HEK293 (cell line): ENCODE measurements around the gene GOLT1A.

ENCODE experiments used
- CTCF ChIA-PET: fragments of 350-600 bp; formaldehyde crosslinking; extraction: SDS; loops from one replicate; lab custom pipeline; 2021; ENCODE audit warnings: antibody characterized with exemption; lab: Yijun Ruan, JAX
- POLR2A ChIA-PET: fragments of 300-600 bp; formaldehyde crosslinking; extraction: SDS; loops from one replicate; lab custom pipeline; 2020; ENCODE audit warnings: antibody characterized with exemption, inconsistent platforms; lab: Yijun Ruan, JAX
- H3K27ac ChIP-seq: fragments of 200-500 bp; sonication (Bioruptor generic); 2 replicates; pipeline ENCODE4 v1.5.1; 2014; ENCODE audit warnings: low read depth, low read length, control low read depth, inconsistent platforms; ENCODE audit errors: extremely low read depth
- H3K36me3 ChIP-seq, 2 experiments: fragments of 200-500 bp in 1 of 2; sonication (Bioruptor generic) in 1 of 2; 1 replicate in 1 of 2; 2 replicates in 1 of 2; pipeline ENCODE4 v1.5.1; 2014 to 2017; ENCODE audit warnings: inconsistent platforms in 2 of 2, low read length in 2 of 2; ENCODE audit not compliant: control insufficient read depth in 2 of 2, insufficient read depth in 1 of 2
- H3K4me1 ChIP-seq: fragments of 200-500 bp; sonication (Bioruptor generic); 2 replicates; pipeline ENCODE4 v1.5.1; 2014; ENCODE audit warnings: mild to moderate bottlenecking, low read length, inconsistent platforms; ENCODE audit not compliant: control insufficient read depth, insufficient read depth
- H3K4me3 ChIP-seq: 2 replicates; pipeline ENCODE4 v1.5.1; 2011; ENCODE audit warnings: low read depth, mild to moderate bottlenecking, control low read depth, low read length, moderate library complexity
- H3K9me3 ChIP-seq: fragments of 200-500 bp; sonication (Bioruptor generic); 2 replicates; pipeline ENCODE4 v1.5.1; 2014; ENCODE audit warnings: low read depth, low read length, inconsistent platforms; ENCODE audit not compliant: control insufficient read depth, insufficient read depth
- EGR2 ChIP-seq: fragments of 450-650 bp; formaldehyde crosslinking; IDR thresholded peaks from 2 replicates; pipeline ENCODE4 v1.5.1; 2016; ENCODE audit warnings: low read depth, missing biosample characterization, missing genetic modification characterization
- FEZF1 ChIP-seq: fragments of 450-650 bp; formaldehyde crosslinking; IDR thresholded peaks from 2 replicates; pipeline ENCODE4 v1.5.1; 2016; ENCODE audit warnings: missing biosample characterization, missing genetic modification characterization
- GLIS2 ChIP-seq: fragments of 450-650 bp; formaldehyde crosslinking; IDR thresholded peaks from 2 replicates; pipeline ENCODE4 v1.5.1; 2016; ENCODE audit warnings: missing biosample characterization, missing genetic modification characterization
- REST ChIP-seq: fragments of 450-650 bp; formaldehyde crosslinking; IDR thresholded peaks from 2 replicates; pipeline ENCODE4 v1.5.1; 2016; ENCODE audit warnings: missing biosample characterization, missing genetic modification characterization
- TRIM28 ChIP-seq: IDR thresholded peaks from 2 replicates; pipeline ENCODE4 v1.6.1; 2011; ENCODE audit warnings: low read length, control low read depth, borderline replicate concordance
- ZBTB7A ChIP-seq: fragments of 450-650 bp; formaldehyde crosslinking; IDR thresholded peaks from 2 replicates; pipeline ENCODE4 v1.5.1; 2016; ENCODE audit warnings: low read depth, missing biosample characterization, missing genetic modification characterization
- ZFHX2 ChIP-seq: fragments of 450-650 bp; formaldehyde crosslinking; conservative IDR thresholded peaks from 2 replicates; pipeline ENCODE4 v1.5.1; 2016; ENCODE audit warnings: missing biosample characterization, missing genetic modification characterization
- ZNF133 ChIP-seq: fragments of 450-650 bp; formaldehyde crosslinking; IDR thresholded peaks from 2 replicates; pipeline ENCODE4 v1.5.1; 2016; ENCODE audit warnings: missing biosample characterization, missing genetic modification characterization
- ZNF169 ChIP-seq: fragments of 450-650 bp; formaldehyde crosslinking; IDR thresholded peaks from 2 replicates; pipeline ENCODE4 v1.5.1; 2016; ENCODE audit warnings: missing biosample characterization, missing genetic modification characterization
- ZNF18 ChIP-seq: fragments of 450-650 bp; formaldehyde crosslinking; IDR thresholded peaks from 2 replicates; pipeline ENCODE4 v1.5.1; 2016; ENCODE audit warnings: missing biosample characterization, missing genetic modification characterization
- ZNF362 ChIP-seq: fragments of 450-650 bp; formaldehyde crosslinking; IDR thresholded peaks from 2 replicates; pipeline ENCODE4 v1.5.1; 2016; ENCODE audit warnings: missing biosample characterization, missing genetic modification characterization
- ZNF416 ChIP-seq: fragments of 450-650 bp; formaldehyde crosslinking; IDR thresholded peaks from 2 replicates; pipeline ENCODE4 v1.5.1; 2016; ENCODE audit warnings: missing biosample characterization, missing genetic modification characterization
- ZNF571 ChIP-seq: fragments of 450-650 bp; formaldehyde crosslinking; IDR thresholded peaks from 2 replicates; pipeline ENCODE4 v1.5.0; 2017; ENCODE audit warnings: missing biosample characterization, missing genetic modification characterization
- ZNF629 ChIP-seq: fragments of 450-650 bp; formaldehyde crosslinking; IDR thresholded peaks from 2 replicates; pipeline ENCODE4 v1.5.1; 2017; ENCODE audit warnings: missing biosample characterization, missing genetic modification characterization
- ZNF660 ChIP-seq: fragments of 450-650 bp; IDR thresholded peaks from 2 replicates; pipeline ENCODE4 v1.5.1; 2018; ENCODE audit warnings: missing biosample characterization, mild to moderate bottlenecking, missing genetic modification characterization
- ZNF677 ChIP-seq: fragments of 450-650 bp; IDR thresholded peaks from 2 replicates; pipeline ENCODE4 v1.5.0; 2018; ENCODE audit warnings: missing biosample characterization, mild to moderate bottlenecking, missing genetic modification characterization, moderate library complexity
- ZNF785 ChIP-seq: fragments of 450-650 bp; formaldehyde crosslinking; IDR thresholded peaks from 2 replicates; pipeline ENCODE4 v1.5.1; 2016; ENCODE audit warnings: missing biosample characterization, missing genetic modification characterization
- ZNF792 ChIP-seq: fragments of 450-650 bp; formaldehyde crosslinking; IDR thresholded peaks from 2 replicates; pipeline ENCODE4 v1.5.1; 2016; ENCODE audit warnings: missing biosample characterization, missing genetic modification characterization
- ZNF830 ChIP-seq: fragments of 450-650 bp; IDR thresholded peaks from 2 replicates; pipeline ENCODE4 v1.5.0; 2018; ENCODE audit warnings: missing biosample characterization, missing genetic modification characterization, low read depth, mild to moderate bottlenecking, moderate library complexity
- TF ChIP-seq, protein P1 (sequence below): fragments of 450-650 bp; formaldehyde crosslinking; IDR thresholded peaks from 2 replicates; pipeline ENCODE4 v1.5.1; 2016; ENCODE audit warnings: missing biosample characterization, missing genetic modification characterization, borderline replicate concordance
- TF ChIP-seq, protein P2 (sequence below): fragments of 450-650 bp; formaldehyde crosslinking; IDR thresholded peaks from 2 replicates; pipeline ENCODE4 v1.5.1; 2016; ENCODE audit warnings: missing biosample characterization, missing genetic modification characterization

GOLT1A gene

GRCh38 chr1:204194080-204194479, 19.7 kb downstream of the GOLT1A start (continued):
- TF ChIP-seq ZNF133 (no peak), ZNF677 (tag by site-specific recombination) (no peak), TRIM28 (no peak)
- TF ChIP-seq, protein P1, sequence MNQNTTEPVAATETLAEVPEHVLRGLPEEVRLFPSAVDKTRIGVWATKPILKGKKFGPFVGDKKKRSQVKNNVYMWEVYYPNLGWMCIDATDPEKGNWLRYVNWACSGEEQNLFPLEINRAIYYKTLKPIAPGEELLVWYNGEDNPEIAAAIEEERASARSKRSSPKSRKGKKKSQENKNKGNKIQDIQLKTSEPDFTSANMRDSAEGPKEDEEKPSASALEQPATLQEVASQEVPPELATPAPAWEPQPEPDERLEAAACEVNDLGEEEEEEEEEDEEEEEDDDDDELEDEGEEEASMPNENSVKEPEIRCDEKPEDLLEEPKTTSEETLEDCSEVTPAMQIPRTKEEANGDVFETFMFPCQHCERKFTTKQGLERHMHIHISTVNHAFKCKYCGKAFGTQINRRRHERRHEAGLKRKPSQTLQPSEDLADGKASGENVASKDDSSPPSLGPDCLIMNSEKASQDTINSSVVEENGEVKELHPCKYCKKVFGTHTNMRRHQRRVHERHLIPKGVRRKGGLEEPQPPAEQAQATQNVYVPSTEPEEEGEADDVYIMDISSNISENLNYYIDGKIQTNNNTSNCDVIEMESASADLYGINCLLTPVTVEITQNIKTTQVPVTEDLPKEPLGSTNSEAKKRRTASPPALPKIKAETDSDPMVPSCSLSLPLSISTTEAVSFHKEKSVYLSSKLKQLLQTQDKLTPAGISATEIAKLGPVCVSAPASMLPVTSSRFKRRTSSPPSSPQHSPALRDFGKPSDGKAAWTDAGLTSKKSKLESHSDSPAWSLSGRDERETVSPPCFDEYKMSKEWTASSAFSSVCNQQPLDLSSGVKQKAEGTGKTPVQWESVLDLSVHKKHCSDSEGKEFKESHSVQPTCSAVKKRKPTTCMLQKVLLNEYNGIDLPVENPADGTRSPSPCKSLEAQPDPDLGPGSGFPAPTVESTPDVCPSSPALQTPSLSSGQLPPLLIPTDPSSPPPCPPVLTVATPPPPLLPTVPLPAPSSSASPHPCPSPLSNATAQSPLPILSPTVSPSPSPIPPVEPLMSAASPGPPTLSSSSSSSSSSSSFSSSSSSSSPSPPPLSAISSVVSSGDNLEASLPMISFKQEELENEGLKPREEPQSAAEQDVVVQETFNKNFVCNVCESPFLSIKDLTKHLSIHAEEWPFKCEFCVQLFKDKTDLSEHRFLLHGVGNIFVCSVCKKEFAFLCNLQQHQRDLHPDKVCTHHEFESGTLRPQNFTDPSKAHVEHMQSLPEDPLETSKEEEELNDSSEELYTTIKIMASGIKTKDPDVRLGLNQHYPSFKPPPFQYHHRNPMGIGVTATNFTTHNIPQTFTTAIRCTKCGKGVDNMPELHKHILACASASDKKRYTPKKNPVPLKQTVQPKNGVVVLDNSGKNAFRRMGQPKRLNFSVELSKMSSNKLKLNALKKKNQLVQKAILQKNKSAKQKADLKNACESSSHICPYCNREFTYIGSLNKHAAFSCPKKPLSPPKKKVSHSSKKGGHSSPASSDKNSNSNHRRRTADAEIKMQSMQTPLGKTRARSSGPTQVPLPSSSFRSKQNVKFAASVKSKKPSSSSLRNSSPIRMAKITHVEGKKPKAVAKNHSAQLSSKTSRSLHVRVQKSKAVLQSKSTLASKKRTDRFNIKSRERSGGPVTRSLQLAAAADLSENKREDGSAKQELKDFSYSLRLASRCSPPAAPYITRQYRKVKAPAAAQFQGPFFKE: no peak

DNA sequence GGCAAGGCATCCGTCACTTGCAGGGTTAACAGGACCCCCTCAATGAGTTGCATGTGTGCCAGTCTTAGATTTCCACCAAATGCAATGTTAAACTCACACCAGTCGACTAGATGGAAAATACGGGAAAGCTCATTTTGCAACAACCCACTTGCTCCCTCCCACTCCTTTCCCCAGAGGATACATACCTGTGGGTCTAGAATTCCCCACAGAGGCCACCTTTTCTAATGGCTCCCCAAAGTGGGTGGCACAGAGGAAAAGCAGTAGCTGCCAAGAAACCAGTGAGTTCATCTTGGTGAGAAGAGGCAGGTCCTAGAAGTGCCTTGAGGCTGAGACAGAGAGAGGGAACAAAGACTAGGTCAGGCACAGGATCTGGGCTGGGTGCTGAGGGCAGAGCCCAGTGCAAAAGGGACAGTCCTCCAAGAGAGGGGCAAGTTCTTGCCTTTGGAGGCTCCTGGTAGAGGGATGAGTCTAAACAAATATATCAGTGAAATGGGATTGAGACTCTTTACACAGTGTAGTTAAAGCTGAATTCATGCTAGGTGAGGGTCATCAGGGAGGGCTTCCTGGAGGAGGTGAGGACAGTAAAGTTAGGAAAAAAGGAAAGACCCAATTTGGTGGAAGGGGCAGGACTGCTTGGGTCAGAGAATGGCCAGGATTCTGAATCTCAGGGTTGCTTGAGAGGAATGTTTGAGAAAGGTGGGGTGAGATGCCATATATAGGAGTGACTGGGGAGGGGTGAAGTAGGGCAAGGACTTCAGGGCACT, 21.0 kb downstream of the GOLT1A start:
- CTCF ChIA-PET: interaction anchor here (0.5 to 1.0 kb wide), 6 partner anchors 11 to 170 kb away, joined by 3 to 6 read pairs (median 5); no protein-coding TSS in a partner anchor
- POLR2A ChIA-PET: no interaction called here
- Histone ChIP-seq H3K27ac (no peak overlapping the region), H3K4me1 (no peaks in the 10 kb centered on the region), H3K4me3 (no peak overlapping the region), H3K9me3 (no peaks in the 10 kb centered on the region), H3K36me3 (no peaks in the 10 kb centered on the region)
- TF ChIP-seq ZNF629 (tag by site-specific recombination): no peak
- no peak for TF ChIP-seq ZNF169 (tag by site-specific recombination)
- no peak for TF ChIP-seq ZNF792
- peak; percentile 76 for TF ChIP-seq ZFHX2
- no peak for TF ChIP-seq ZBTB7A
- TF ChIP-seq ZNF416 (tag by site-specific recombination): no peak
- peak; percentile 82 for TF ChIP-seq EGR2 (tag by site-specific recombination)
- no peak for TF ChIP-seq ZNF18
- TF ChIP-seq ZNF785 (tag by site-specific recombination): no peak
- no peak for TF ChIP-seq ZNF830
- TF ChIP-seq ZNF571 (tag by site-specific recombination): no peak
- TF ChIP-seq ZNF362: no peak
- TF ChIP-seq FEZF1 (tag by site-specific recombination): no peak
- no peak for TF ChIP-seq REST (tag by site-specific recombination)
- TF ChIP-seq, protein P2, sequence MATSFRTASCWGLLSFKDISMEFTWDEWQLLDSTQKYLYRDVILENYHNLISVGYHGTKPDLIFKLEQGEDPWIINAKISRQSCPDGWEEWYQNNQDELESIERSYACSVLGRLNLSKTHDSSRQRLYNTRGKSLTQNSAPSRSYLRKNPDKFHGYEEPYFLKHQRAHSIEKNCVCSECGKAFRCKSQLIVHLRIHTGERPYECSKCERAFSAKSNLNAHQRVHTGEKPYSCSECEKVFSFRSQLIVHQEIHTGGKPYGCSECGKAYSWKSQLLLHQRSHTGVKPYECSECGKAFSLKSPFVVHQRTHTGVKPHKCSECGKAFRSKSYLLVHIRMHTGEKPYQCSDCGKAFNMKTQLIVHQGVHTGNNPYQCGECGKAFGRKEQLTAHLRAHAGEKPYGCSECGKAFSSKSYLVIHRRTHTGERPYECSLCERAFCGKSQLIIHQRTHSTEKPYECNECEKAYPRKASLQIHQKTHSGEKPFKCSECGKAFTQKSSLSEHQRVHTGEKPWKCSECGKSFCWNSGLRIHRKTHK (tag by site-specific recombination): no peak
- TF ChIP-seq GLIS2: no peak
- no peak for TF ChIP-seq ZNF660 (tag by site-specific recombination)
